SK-N-SH (cell line): ENCODE measurements around the gene P2RY1. TPM values are rescaled to one million over a fixed set of nuclear protein-coding genes. Genes with fewer than 3 reads are reported as not detected.

Experiments
- CTCF ChIA-PET: fragments of 300-600, 350-600 bp; formaldehyde crosslinking; extraction: SDS; loops from one replicate; lab custom pipeline; 2021; lab: Yijun Ruan, JAX
- POLR2A ChIA-PET: fragments of 350-600 bp; sonication (Branson Sonifier 250); formaldehyde crosslinking; extraction: SDS; loops from one replicate; lab custom pipeline; 2020; ENCODE audit warnings: antibody characterized with exemption, inconsistent platforms; lab: Yijun Ruan, JAX
- DNase-seq: peaks from one replicate; pipeline ENCODE4 v3.0.0; 2012
- H2AFZ ChIP-seq: fragments of 200-600 bp; sonication (generic); 2 replicates; pipeline ENCODE4 v1.8.1; 2016; ENCODE audit warnings: antibody characterized with exemption, mild to moderate bottlenecking, low read depth
- H3F3A ChIP-seq: fragments of 200-600 bp; sonication (generic); replicated peaks from 2 replicates; pipeline ENCODE3; 2016; ENCODE audit warnings: antibody characterized with exemption, mild to moderate bottlenecking; ENCODE audit not compliant: insufficient read depth
- H3K27ac ChIP-seq, 2 experiments: fragments of 200-500 bp in 1 of 2; fragments of 200-600 bp in 1 of 2; sonication (Bioruptor generic) in 1 of 2; sonication (generic), shearing (Covaris generic) in 1 of 2; 2 replicates each; pipeline versions ENCODE4 v1.5.1 to v1.6.1; 2014 to 2016; ENCODE audit warnings: low read depth in 2 of 2, inconsistent platforms in 1 of 2, low read length in 1 of 2, mild to moderate bottlenecking in 1 of 2, mixed read lengths in 1 of 2
- H3K27me3 ChIP-seq: fragments of 200-600 bp; sonication (generic), shearing (Covaris generic); 2 replicates; pipeline ENCODE4 v1.6.1; 2016; ENCODE audit warnings: mixed run types; ENCODE audit not compliant: insufficient read depth
- H3K36me3 ChIP-seq, 2 experiments: fragments of 200-500 bp in 1 of 2; fragments of 200-600 bp in 1 of 2; sonication (Bioruptor generic) in 1 of 2; sonication (generic) in 1 of 2; replicated peaks in 1 of 2; 2 replicates each; pipeline versions ENCODE3 to v1.5.1; 2014 to 2016; ENCODE audit warnings: low read length in 1 of 2, mild to moderate bottlenecking in 1 of 2; ENCODE audit not compliant: insufficient read depth in 2 of 2, control insufficient read depth in 1 of 2
- H3K4me1 ChIP-seq, 2 experiments: fragments of 200-500 bp in 1 of 2; fragments of 200-600 bp in 1 of 2; sonication (Bioruptor generic) in 1 of 2; sonication (generic), shearing (Covaris generic) in 1 of 2; 2 replicates each; pipeline versions ENCODE4 v1.5.1 to v1.6.1; 2014 to 2016; ENCODE audit warnings: low read depth in 1 of 2, low read length in 1 of 2, mixed run types in 1 of 2; ENCODE audit not compliant: insufficient read depth in 2 of 2, control insufficient read depth in 1 of 2
- H3K4me2 ChIP-seq: fragments of 200-600 bp; sonication (generic), shearing (Covaris generic); 2 replicates; pipeline ENCODE4 v1.6.1; 2017; ENCODE audit warnings: mixed run types
- H3K4me3 ChIP-seq, 2 experiments: fragments of 200-500 bp in 1 of 2; fragments of 200-600 bp in 1 of 2; sonication (Bioruptor generic) in 1 of 2; sonication (generic), shearing (Covaris generic) in 1 of 2; 2 replicates each; pipeline versions ENCODE4 v1.5.1 to v1.8.1; 2014 to 2016; ENCODE audit warnings: low read depth in 2 of 2, inconsistent platforms in 1 of 2, low read length in 1 of 2, mild to moderate bottlenecking in 1 of 2, mixed read lengths in 1 of 2, moderate library complexity in 1 of 2
- H3K79me2 ChIP-seq: fragments of 200-600 bp; sonication (generic); 2 replicates; pipeline ENCODE4 v1.8.1; 2017; ENCODE audit warnings: mild to moderate bottlenecking; ENCODE audit not compliant: insufficient read depth
- H3K9ac ChIP-seq: fragments of 200-600 bp; sonication (generic); 2 replicates; pipeline ENCODE4 v1.6.1; 2017; ENCODE audit warnings: mixed run types
- H3K9me2 ChIP-seq: fragments of 200-600 bp; sonication (generic); 2 replicates; pipeline ENCODE4 v1.6.1; 2017; ENCODE audit warnings: mixed run types
- H3K9me3 ChIP-seq: fragments of 200-600 bp; sonication (generic); 2 replicates; pipeline ENCODE4 v1.6.1; 2017; ENCODE audit warnings: mixed run types, mild to moderate bottlenecking, moderate library complexity
- H4K20me1 ChIP-seq: fragments of 200-600 bp; sonication (generic); 2 replicates; pipeline ENCODE4 v1.6.1; 2017; ENCODE audit warnings: mild to moderate bottlenecking, mixed run types; ENCODE audit not compliant: insufficient read depth
- CTCF ChIP-seq: fragments of 200-600 bp; sonication (generic); IDR thresholded peaks from 2 replicates; pipeline ENCODE4 v1.6.1; 2017; ENCODE audit warnings: antibody characterized with exemption, mild to moderate bottlenecking, moderate library complexity
- ELF1 ChIP-seq: IDR thresholded peaks from 2 replicates; pipeline ENCODE4 v1.4.0; 2012
- EP300 ChIP-seq, 2 experiments: IDR thresholded peaks; 2 replicates each; pipeline versions ENCODE4 v1.4.0 to v1.6.1; 2012; ENCODE audit warnings: borderline replicate concordance in 1 of 2, low read depth in 1 of 2, low read length in 1 of 2
- FOXJ3 ChIP-seq: sonication (generic); formaldehyde crosslinking; IDR thresholded peaks from 2 replicates; pipeline ENCODE4 v1.5.1; 2020; ENCODE audit warnings: mild to moderate bottlenecking, missing genetic modification reagents
- GATA2 ChIP-seq: sonication (generic); formaldehyde crosslinking; IDR thresholded peaks from 2 replicates; pipeline ENCODE4 v1.5.0; 2020; ENCODE audit warnings: mild to moderate bottlenecking, missing genetic modification reagents
- IRF3 ChIP-seq: fragments of 150-350 bp; IDR thresholded peaks from 2 replicates; pipeline ENCODE4 v1.6.1; 2016; ENCODE audit warnings: mild to moderate bottlenecking, low read depth, low read length
- MEF2A ChIP-seq: IDR thresholded peaks from 2 replicates; pipeline ENCODE4 v1.4.0; 2012; ENCODE audit warnings: low read depth, borderline replicate concordance
- MXI1 ChIP-seq: IDR thresholded peaks from 2 replicates; pipeline ENCODE4 v1.6.1; 2012; ENCODE audit warnings: mild to moderate bottlenecking, low read depth, low read length, improper control_type of control experiment
- NRF1 ChIP-seq: IDR thresholded peaks from 2 replicates; pipeline ENCODE4 v1.6.1; 2012; ENCODE audit warnings: low read depth, mild to moderate bottlenecking, low read length
- REST ChIP-seq: IDR thresholded peaks from 2 replicates; pipeline ENCODE4 v1.6.1; 2012; ENCODE audit warnings: mild to moderate bottlenecking, low read depth, low read length, moderate library complexity
- RFX5 ChIP-seq: IDR thresholded peaks from 2 replicates; pipeline ENCODE4 v1.6.1; 2012; ENCODE audit warnings: mild to moderate bottlenecking, improper control_type of control experiment, low read length
- SMC3 ChIP-seq: IDR thresholded peaks from 2 replicates; pipeline ENCODE4 v1.6.1; 2012; ENCODE audit warnings: low read depth, low read length, improper control_type of control experiment
- TAF1 ChIP-seq: IDR thresholded peaks from 2 replicates; pipeline ENCODE4 v1.6.1; 2012; ENCODE audit warnings: low read depth, mild to moderate bottlenecking, low read length, moderate library complexity, borderline replicate concordance
- USF1 ChIP-seq: IDR thresholded peaks from 2 replicates; pipeline ENCODE4 v1.4.0; 2012; ENCODE audit warnings: low read depth, borderline replicate concordance
- ZBTB33 ChIP-seq: IDR thresholded peaks from 2 replicates; pipeline ENCODE4 v1.4.0; 2012; ENCODE audit warnings: low read depth, borderline replicate concordance
- WGBS: methylation state at CpG from one replicate; pipeline ENCODE4 v1.1.6; 2017; ENCODE audit warnings: low lambda C conversion rate; 5-methylcytosine and 5-hydroxymethylcytosine counted together
- polyA plus RNA-seq, 3 experiments: library from polyadenylated mRNA; depleted of rRNA; stranded (reverse); fragments of >200 nt; gene quantifications; 2 replicates each; pipeline ENCODE4 v1.2.3, GENCODE V29; 2012

P2RY1 gene
- polyA plus RNA-seq, 1 of the 3 experiments (the other 2 are of a cell fraction): not detected

- no peak overlapping the region for H3K4me3 ChIP-seq
- H3K27me3 ChIP-seq: no peaks in the 10 kb centered on the region
- CTCF ChIA-PET: interaction anchor here (0.9 to 1.0 kb wide), 2 partner anchors 12 to 33 kb away, joined by 3 to 4 read pairs; partner anchors contain the start of gene P2RY1
- H3K4me1 ChIP-seq: no peaks in the 10 kb centered on the region
- no peak for DNase-seq
- H3K9me3 ChIP-seq: no peaks in the 10 kb centered on the region
- H3K79me2 ChIP-seq: no peaks in the 10 kb centered on the region
- H4K20me1 ChIP-seq: no peaks in the 10 kb centered on the region
- WGBS: 11% methylated on average over 2 of the region's 2 CpGs
- H3K9me2 ChIP-seq: no peaks in the 10 kb centered on the region
- TF ChIP-seq EP300 (IDR thresholded peaks at IDR 0.05; ENCODE audit: borderline replicate concordance in 1 of 2, low read depth in 1 of 2, low read length in 1 of 2): no peak
- TF ChIP-seq, all 33 proteins: peak for 0
- Histone ChIP-seq H3K36me3 (no peaks in the 10 kb centered on the region), H3K9ac (no peak overlapping the region), H3F3A (no peaks in the 10 kb centered on the region), H3K4me2 (no peak overlapping the region), H3K27ac (no peak overlapping the region), H2AFZ (no peak overlapping the region)
- POLR2A ChIA-PET: no interaction called here
These were observed 11.8 kb upstream of the P2RY1 start for GRCh38 chr3:152823173-152823572.

GRCh38 chr3:152823781-152824180 lies 11.2 kb upstream of the P2RY1 start:
- TF ChIP-seq NRF1: no peak
- no peak for TF ChIP-seq GATA2
- no peak for TF ChIP-seq IRF3
- TF ChIP-seq REST: no peak
- TF ChIP-seq RFX5: no peak
- TF ChIP-seq ZBTB33: no peak
- no peak for TF ChIP-seq USF1
- TF ChIP-seq FOXJ3 (CRISPR knock-in tag): no peak
- TF ChIP-seq MEF2A: no peak
- no peak for TF ChIP-seq SMC3
- no peak for TF ChIP-seq TAF1
- TF ChIP-seq ELF1: no peak
- TF ChIP-seq MXI1: no peak
- TF ChIP-seq CTCF: no peak
- no peak for DNase-seq
- H3K79me2 ChIP-seq: no peaks in the 10 kb centered on the region
- no peak overlapping the region for H2AFZ ChIP-seq
- H3K4me2 ChIP-seq: no peak overlapping the region
- H3K27me3 ChIP-seq: no peaks in the 10 kb centered on the region
- H3F3A ChIP-seq: no peaks in the 10 kb centered on the region
- H3K36me3 ChIP-seq: no peaks in the 10 kb centered on the region
- ChIA-PET CTCF (interaction anchor here (0.7 to 1.0 kb wide), 2 partner anchors 11 kb away, joined by 3 to 4 read pairs; partner anchors contain the start of gene P2RY1), POLR2A (no interaction called here)
- H4K20me1 ChIP-seq: no peaks in the 10 kb centered on the region
- 6% methylated on average over 2 of the region's 2 CpGs for WGBS
- H3K4me3 ChIP-seq: no peak overlapping the region
- no peak overlapping the region for H3K27ac ChIP-seq
- no peaks in the 10 kb centered on the region for H3K4me1 ChIP-seq
- H3K9me3 ChIP-seq: no peaks in the 10 kb centered on the region
- no peak overlapping the region for H3K9ac ChIP-seq
- H3K9me2 ChIP-seq: no peaks in the 10 kb centered on the region
